SK-N-SH treated with all-trans-retinoic acid at 6 μM for 48 hours (cell line): ENCODE measurements around the gene PEAK3.

Experiments
- ATAC-seq: fragments of 200-7000 bp; cut with Tn5 transposase; 3 replicates; pipeline ENCODE4 v1.9.1; 2020; ENCODE audit warnings: mild to moderate bottlenecking, moderate library complexity
- ARNTL ChIP-seq: fragments of 450-650 bp; formaldehyde crosslinking; IDR thresholded peaks from 2 replicates; pipeline ENCODE4 v1.5.0; 2020; ENCODE audit warnings: low read depth, mild to moderate bottlenecking, moderate library complexity, borderline replicate concordance
- CSDC2 ChIP-seq: fragments of 250-450 bp; sonication (Bioruptor Pico); IDR thresholded peaks from 2 replicates; pipeline ENCODE4 v1.5.0; 2020; ENCODE audit warnings: mild to moderate bottlenecking, moderate library complexity
- OSR1 ChIP-seq: fragments of 250-450 bp; sonication (Bioruptor Pico); IDR thresholded peaks from 2 replicates; pipeline ENCODE4 v1.8.0; 2022; ENCODE audit warnings: moderate library complexity, mild to moderate bottlenecking, inconsistent platforms
- PPARA ChIP-seq: fragments of 250-450 bp; sonication (Bioruptor Pico); IDR thresholded peaks from 2 replicates; pipeline ENCODE4 v1.5.0; 2020; ENCODE audit warnings: mild to moderate bottlenecking, borderline replicate concordance
- RARB ChIP-seq: fragments of 250-450 bp; sonication (Bioruptor Pico); IDR thresholded peaks from 2 replicates; pipeline ENCODE4 v1.8.0; 2021; ENCODE audit warnings: mild to moderate bottlenecking, moderate library complexity
- SNAI2 ChIP-seq: fragments of 250-450 bp; sonication (Bioruptor Pico); IDR thresholded peaks from 2 replicates; pipeline ENCODE4 v1.5.0; 2020; ENCODE audit warnings: mild to moderate bottlenecking, moderate library complexity
- TCF4 ChIP-seq: fragments of 250-450 bp; sonication (Bioruptor Pico); IDR thresholded peaks from 2 replicates; pipeline ENCODE4 v1.8.0; 2021; ENCODE audit warnings: mild to moderate bottlenecking, moderate library complexity, borderline replicate concordance
- ZC3H10 ChIP-seq: fragments of 250-450 bp; sonication (Bioruptor Pico); IDR thresholded peaks from 2 replicates; pipeline ENCODE4 v1.5.1; 2021; ENCODE audit warnings: mild to moderate bottlenecking, moderate library complexity
- ZNF565 ChIP-seq: fragments of 450-650 bp; formaldehyde crosslinking; conservative IDR thresholded peaks from 2 replicates; pipeline ENCODE4 v1.5.0; 2020; ENCODE audit warnings: low read depth, mild to moderate bottlenecking, moderate library complexity
- ZNF70 ChIP-seq: fragments of 450-650 bp; formaldehyde crosslinking; IDR thresholded peaks from 2 replicates; pipeline ENCODE4 v1.5.0; 2020; ENCODE audit warnings: mild to moderate bottlenecking, moderate library complexity
- TF ChIP-seq, protein P1 (sequence below): fragments of 250-450 bp; sonication (Bioruptor Pico); IDR thresholded peaks from 2 replicates; pipeline ENCODE4 v1.8.0; 2020; ENCODE audit warnings: mild to moderate bottlenecking, moderate library complexity, borderline replicate concordance

The PEAK3 gene

DNA sequence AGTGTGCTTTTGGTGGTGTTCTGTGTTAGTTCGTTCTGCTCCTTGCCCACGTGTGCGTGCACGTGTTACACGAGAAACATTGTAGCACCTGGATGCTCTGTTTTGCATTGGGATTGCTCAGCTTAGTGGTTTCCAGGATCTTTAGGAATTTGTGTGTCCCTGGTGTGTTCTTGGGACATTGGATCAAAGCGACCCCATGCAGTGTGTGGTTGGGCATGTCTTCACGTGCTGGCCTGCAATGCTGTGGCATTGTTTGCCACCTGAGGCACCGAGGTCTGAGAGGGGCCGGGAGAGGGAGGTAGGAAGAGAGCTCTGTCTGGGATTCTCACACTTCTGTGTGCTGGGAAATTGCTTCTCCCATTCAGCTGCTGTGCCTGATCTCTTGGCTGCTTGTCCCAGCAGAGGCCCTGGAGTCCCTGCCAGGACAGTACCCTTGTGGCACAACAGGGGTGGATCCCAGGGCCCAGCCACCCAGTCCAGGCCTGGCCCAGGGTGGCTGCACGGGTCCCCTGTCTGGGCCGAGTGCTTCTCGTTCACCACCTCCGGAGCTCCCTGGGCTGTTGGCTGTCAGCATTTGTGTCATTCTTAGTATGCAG lies 57.1 kb downstream of the PEAK3 start:
- ATAC-seq, result no peak
- TF ChIP-seq CSDC2 (CRISPR knock-in tag) (no peak), SNAI2 (CRISPR knock-in tag) (no peak), PPARA (CRISPR knock-in tag) (no peak), ZNF565 (CRISPR knock-in tag) (no peak), OSR1 (CRISPR knock-in tag) (no peak), TCF4 (CRISPR knock-in tag) (no peak), ARNTL (no peak), ZC3H10 (CRISPR knock-in tag) (no peak), ZNF70 (no peak), RARB (CRISPR knock-in tag) (no peak)
- TF ChIP-seq, protein P1, sequence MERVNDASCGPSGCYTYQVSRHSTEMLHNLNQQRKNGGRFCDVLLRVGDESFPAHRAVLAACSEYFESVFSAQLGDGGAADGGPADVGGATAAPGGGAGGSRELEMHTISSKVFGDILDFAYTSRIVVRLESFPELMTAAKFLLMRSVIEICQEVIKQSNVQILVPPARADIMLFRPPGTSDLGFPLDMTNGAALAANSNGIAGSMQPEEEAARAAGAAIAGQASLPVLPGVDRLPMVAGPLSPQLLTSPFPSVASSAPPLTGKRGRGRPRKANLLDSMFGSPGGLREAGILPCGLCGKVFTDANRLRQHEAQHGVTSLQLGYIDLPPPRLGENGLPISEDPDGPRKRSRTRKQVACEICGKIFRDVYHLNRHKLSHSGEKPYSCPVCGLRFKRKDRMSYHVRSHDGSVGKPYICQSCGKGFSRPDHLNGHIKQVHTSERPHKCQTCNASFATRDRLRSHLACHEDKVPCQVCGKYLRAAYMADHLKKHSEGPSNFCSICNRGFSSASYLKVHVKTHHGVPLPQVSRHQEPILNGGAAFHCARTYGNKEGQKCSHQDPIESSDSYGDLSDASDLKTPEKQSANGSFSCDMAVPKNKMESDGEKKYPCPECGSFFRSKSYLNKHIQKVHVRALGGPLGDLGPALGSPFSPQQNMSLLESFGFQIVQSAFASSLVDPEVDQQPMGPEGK, result no peak
